ENCODE data around the gene FAM47E. TPM values are rescaled to one million over a fixed set of nuclear protein-coding genes. Genes with fewer than 3 reads are reported as not detected.

Gene FAM47E, protein sequence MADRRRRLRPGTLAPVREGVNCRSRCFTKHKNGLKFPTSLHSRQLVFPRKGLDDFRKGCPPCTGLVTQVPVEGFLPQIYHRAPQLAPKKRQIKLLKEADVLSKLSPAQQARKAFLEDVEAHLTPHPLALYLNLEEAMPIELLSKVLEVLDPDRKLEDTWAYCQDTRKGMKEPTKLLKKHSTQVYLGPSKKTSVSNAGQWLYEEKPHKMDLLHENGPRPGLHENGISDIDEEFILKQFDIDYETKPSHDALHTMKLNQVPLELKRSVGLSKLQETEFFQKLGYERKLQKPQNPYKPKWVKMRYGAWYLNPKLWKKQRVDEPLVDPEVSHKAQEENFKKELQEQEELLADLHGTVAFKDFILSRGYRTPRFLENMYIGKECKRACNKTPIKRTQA
- total RNA-seq (0.11 TPM in 1 of 2 replicates, not detected in the other), polyA plus RNA-seq (not detected in 2 replicates), polyA minus RNA-seq (not detected in 2 replicates), Bru-seq, nascent RNA (percentile 4 among the genes with signal in this experiment), BruChase-seq, experiment 1, labeled RNA remaining after a 6-hour chase (percentile 2 among the genes with signal in this experiment), BruChase-seq, experiment 2, labeled RNA remaining after a 2-hour chase (percentile 8 among the genes with signal in this experiment)
- polyA plus RNA-seq (2011; cell fraction: cytosol; rRNA removed) = not detected in 2 replicates
- polyA plus RNA-seq (2011; cell fraction: nucleus; rRNA removed) = 0.11 and 0.32 TPM in 2 replicates
- not detected in 2 replicates for polyA plus RNA-seq (2012)
- not detected for polyA minus RNA-seq (2011; cell fraction: cytosol; rRNA and poly(A)+ RNA removed)
- 1.2 TPM in 1 of 2 replicates, not detected in the other for polyA minus RNA-seq (2011; cell fraction: nucleus; rRNA and poly(A)+ RNA removed)
- long read RNA-seq, partial matches to known transcripts = 0 of 1 reads
- long read RNA-seq, other reads (novel, unspliced or antisense) = 1 of 1 reads

DNA sequence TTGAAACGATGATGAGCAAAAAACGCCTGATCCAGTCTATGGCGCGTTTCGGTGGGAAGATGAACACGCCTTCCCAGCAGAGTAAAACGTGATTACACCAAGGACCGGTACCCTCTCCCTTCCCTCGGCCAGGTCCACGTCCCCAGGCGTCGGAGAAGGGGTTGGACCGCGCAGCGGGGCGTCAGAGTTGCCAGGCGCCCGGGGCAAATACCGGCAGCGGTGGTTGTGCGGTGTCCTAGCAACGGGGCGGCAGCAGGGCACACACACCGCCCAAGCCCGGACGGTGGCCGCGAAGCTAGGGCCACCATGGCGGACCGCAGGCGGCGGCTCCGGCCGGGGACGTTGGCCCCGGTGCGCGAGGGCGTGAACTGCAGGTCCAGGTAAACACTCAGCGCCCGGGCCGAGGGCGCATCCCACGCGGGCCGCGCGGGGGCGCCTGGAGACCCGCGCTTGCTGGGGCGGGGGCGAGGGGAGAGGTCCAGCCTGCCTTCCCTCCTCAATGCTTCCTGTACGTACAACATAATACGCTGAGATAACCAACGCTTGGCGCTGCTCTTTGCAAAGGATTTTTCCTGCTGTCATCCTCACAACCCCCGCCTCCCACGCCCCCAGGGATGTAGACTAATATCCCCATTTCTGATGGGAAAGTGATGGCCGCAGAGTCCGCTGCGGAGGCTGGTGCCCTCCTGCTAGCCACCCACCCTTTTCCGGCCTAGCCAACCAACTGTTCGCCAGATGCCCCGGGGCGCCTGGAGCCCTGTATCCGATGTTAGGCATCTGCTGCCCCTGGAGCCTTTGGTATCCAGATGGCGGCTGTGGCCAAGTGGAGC, at the start of gene FAM47E:
FAM47E (plus strand) TSS at position 281 of the 830 bp plus-strand sequence; CDS start at position 307, 26 bp downstream.
- POLR2A ChIA-PET = no interaction called here
- H3K27ac ChIP-seq (ENCODE audit: insufficient read depth, low read depth, low read length) = no peak within 1 kb of the TSS
- no peak for FAIRE-seq
- peak within 1 kb of the TSS; percentile 44 for H3K4me2 ChIP-seq (ENCODE audit: insufficient read depth, low read length)
- H3K4me1 ChIP-seq (ENCODE audit: control insufficient read depth, extremely low read depth, insufficient read depth, low read length) = peaks cover 3% of the 10 kb centered on the region
- intact Hi-C loops (cut with micrococcal nuclease) = loop anchor here (2.0 kb wide), 2 partner anchors 39 to 123 kb away; partner anchors contain the start of gene SCARB2
- H4K20me1 ChIP-seq (replicated peaks; ENCODE audit: control insufficient read depth, extremely low read depth, insufficient read depth, low read length) = no peaks in the 10 kb centered on the region
- H3K9ac ChIP-seq (replicated peaks; ENCODE audit: extremely low read depth, insufficient read depth, low read length) = no peak within 1 kb of the TSS
- dilution Hi-C loops (cut with MboI; ENCODE audit: extremely low pct_ligation_motif_present, low sequenced_read_pairs) = no loop called here
- no TSS peak for BruUV-seq (replicated peaks)
- CTCF ChIA-PET = interaction anchor here (0.9 to 3.1 kb wide), 2 partner anchors 71 to 126 kb away, joined by 5 to 17 read pairs; no protein-coding TSS in a partner anchor
- no peaks in the 10 kb centered on the region for H3K9me1 ChIP-seq (replicated peaks; ENCODE audit: control insufficient read depth, extremely low read depth, insufficient read depth, low read length)
- no peaks in the 10 kb centered on the region for H3K79me2 ChIP-seq (ENCODE audit: control insufficient read depth, insufficient read depth, low read length)
- TF ChIP-seq JUN (IDR thresholded peaks at IDR 0.05; ENCODE audit: borderline replicate concordance, insufficient read depth, insufficient read length, low read depth) = no peak
- TF ChIP-seq POLR2AphosphoS5 (IDR thresholded peaks at IDR 0.05; ENCODE audit: insufficient read depth, low read depth, low read length) = no peak
- TF ChIP-seq, protein P1, sequence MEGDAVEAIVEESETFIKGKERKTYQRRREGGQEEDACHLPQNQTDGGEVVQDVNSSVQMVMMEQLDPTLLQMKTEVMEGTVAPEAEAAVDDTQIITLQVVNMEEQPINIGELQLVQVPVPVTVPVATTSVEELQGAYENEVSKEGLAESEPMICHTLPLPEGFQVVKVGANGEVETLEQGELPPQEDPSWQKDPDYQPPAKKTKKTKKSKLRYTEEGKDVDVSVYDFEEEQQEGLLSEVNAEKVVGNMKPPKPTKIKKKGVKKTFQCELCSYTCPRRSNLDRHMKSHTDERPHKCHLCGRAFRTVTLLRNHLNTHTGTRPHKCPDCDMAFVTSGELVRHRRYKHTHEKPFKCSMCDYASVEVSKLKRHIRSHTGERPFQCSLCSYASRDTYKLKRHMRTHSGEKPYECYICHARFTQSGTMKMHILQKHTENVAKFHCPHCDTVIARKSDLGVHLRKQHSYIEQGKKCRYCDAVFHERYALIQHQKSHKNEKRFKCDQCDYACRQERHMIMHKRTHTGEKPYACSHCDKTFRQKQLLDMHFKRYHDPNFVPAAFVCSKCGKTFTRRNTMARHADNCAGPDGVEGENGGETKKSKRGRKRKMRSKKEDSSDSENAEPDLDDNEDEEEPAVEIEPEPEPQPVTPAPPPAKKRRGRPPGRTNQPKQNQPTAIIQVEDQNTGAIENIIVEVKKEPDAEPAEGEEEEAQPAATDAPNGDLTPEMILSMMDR (IDR thresholded peaks at IDR 0.05; ENCODE audit: extremely low read depth in 1 of 2, insufficient read depth in 1 of 2, low read depth in 1 of 2, low read length in 2 of 2) = peak; percentile 17 to 44
- TF ChIP-seq POLR2A (IDR thresholded peaks at IDR 0.05; ENCODE audit: low read depth, low read length) = no peak
- no peak for TF ChIP-seq MYC (IDR thresholded peaks at IDR 0.05; ENCODE audit: low read depth, low read length)
- TF ChIP-seq, protein P2, sequence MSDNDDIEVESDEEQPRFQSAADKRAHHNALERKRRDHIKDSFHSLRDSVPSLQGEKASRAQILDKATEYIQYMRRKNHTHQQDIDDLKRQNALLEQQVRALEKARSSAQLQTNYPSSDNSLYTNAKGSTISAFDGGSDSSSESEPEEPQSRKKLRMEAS (IDR thresholded peaks at IDR 0.05; ENCODE audit: insufficient read depth, insufficient read length) = no peak
- no peak for TF ChIP-seq FOS (IDR thresholded peaks at IDR 0.05; ENCODE audit: borderline replicate concordance, insufficient read depth, low read length)
- peak; percentile 66 for TF ChIP-seq EZH2 (IDR thresholded peaks at IDR 0.05; ENCODE audit: borderline replicate concordance, low read depth, low read length, severe bottlenecking)
- no peaks in the 10 kb centered on the region for H3K36me3 ChIP-seq (ENCODE audit: control insufficient read depth in 2 of 2, extremely low read depth in 1 of 2, insufficient read depth in 2 of 2, low read length in 2 of 2)
- peak within 1 kb of the TSS in 2 of 3 experiments; percentile 1 to 28 for H3K4me3 ChIP-seq (replicated peaks in 1 of 3; ENCODE audit: insufficient read depth in 1 of 3, low read depth in 1 of 3, low read length in 3 of 3)
- DNase-seq (ENCODE audit: low read depth, low spot score) = peak; percentile 44
- peak within 1 kb of the TSS; percentile 7 for H2AFZ ChIP-seq (ENCODE audit: low read depth, low read length)
- H3K9me3 ChIP-seq (replicated peaks; ENCODE audit: control insufficient read depth, insufficient read depth, low read length) = no peaks in the 10 kb centered on the region
- peaks cover 50 to 70% of the 10 kb centered on the region in 2 experiments for H3K27me3 ChIP-seq (ENCODE audit: control insufficient read depth in 2 of 2, insufficient read depth in 2 of 2, low read length in 2 of 2)

All from endothelial cell of umbilical vein (primary cell).